DOHH2 (cell line): ENCODE data around the gene SULT1B1.

ENCODE experiments used
- H3F3A ChIP-seq: fragments of 200-600 bp; sonication (generic), shearing (Covaris generic); 2 replicates; pipeline ENCODE4 v1.6.0; 2016; ENCODE audit warnings: antibody characterized with exemption, mild to moderate bottlenecking; ENCODE audit not compliant: control insufficient read depth, insufficient read depth
- H3K27ac ChIP-seq: fragments of 200-600 bp; sonication (generic); 2 replicates; pipeline ENCODE4 v1.5.1; 2014; ENCODE audit warnings: low read depth, mild to moderate bottlenecking, low read length, moderate library complexity
- H3K27me3 ChIP-seq: fragments of 200-600 bp; sonication (generic); 2 replicates; pipeline ENCODE4 v1.6.1; 2014; ENCODE audit warnings: mild to moderate bottlenecking, low read length, mixed read lengths; ENCODE audit not compliant: control insufficient read depth
- H3K36me3 ChIP-seq: fragments of 200-600 bp; sonication (generic); 2 replicates; pipeline ENCODE4 v1.6.1; 2014; ENCODE audit warnings: mild to moderate bottlenecking, low read length, moderate library complexity, mixed read lengths; ENCODE audit not compliant: control insufficient read depth
- H3K4me1 ChIP-seq: fragments of 200-600 bp; sonication (generic); 2 replicates; pipeline ENCODE4 v1.6.1; 2014; ENCODE audit warnings: mild to moderate bottlenecking, low read length, mixed read lengths; ENCODE audit not compliant: control insufficient read depth
- H3K4me2 ChIP-seq: fragments of 200-600 bp; sonication (generic); 2 replicates; pipeline ENCODE4 v1.6.0; 2014; ENCODE audit warnings: mild to moderate bottlenecking, low read length, moderate library complexity
- H3K4me3 ChIP-seq: fragments of 200-600 bp; sonication (generic); 2 replicates; pipeline ENCODE4 v1.5.1; 2014; ENCODE audit warnings: mild to moderate bottlenecking, low read length, mixed read lengths
- H3K79me2 ChIP-seq: fragments of 200-600 bp; sonication (generic); 2 replicates; pipeline ENCODE4 v1.6.1; 2014; ENCODE audit warnings: mild to moderate bottlenecking, low read length, mixed read lengths; ENCODE audit not compliant: control insufficient read depth
- H3K9me2 ChIP-seq: fragments of 200-600 bp; sonication (generic); replicated peaks from 2 replicates; pipeline ENCODE4 v1.6.1; 2014; ENCODE audit warnings: mild to moderate bottlenecking, low read length, mixed read lengths; ENCODE audit not compliant: control insufficient read depth
- H3K9me3 ChIP-seq: fragments of 200-600 bp; sonication (generic); 2 replicates; pipeline ENCODE4 v1.6.1; 2014; ENCODE audit warnings: antibody characterized with exemption, low read length, mixed read lengths; ENCODE audit not compliant: control insufficient read depth, insufficient read depth
- H4K20me1 ChIP-seq: fragments of 200-600 bp; sonication (generic); 2 replicates; pipeline ENCODE4 v1.6.0; 2014; ENCODE audit warnings: low read depth, mild to moderate bottlenecking, antibody characterized with exemption, low read length, moderate library complexity; ENCODE audit not compliant: control insufficient read depth, insufficient read depth
- EZH2phosphoT487 ChIP-seq: fragments of 200-600 bp; sonication (generic); IDR thresholded peaks from 2 replicates; pipeline ENCODE4 v1.6.1; 2017; ENCODE audit warnings: borderline replicate concordance, mild to moderate bottlenecking, antibody characterized with exemption, low read length, moderate library complexity, mixed read lengths
- TF ChIP-seq, protein P1 (sequence below): fragments of 200-600 bp; sonication (generic); IDR thresholded peaks from one replicate; pipeline ENCODE4 v1.5.1; 2014; ENCODE audit warnings: antibody characterized with exemption, mild to moderate bottlenecking, low read depth, low read length; ENCODE audit not compliant: poor library complexity, severe bottlenecking

The SULT1B1 gene

GRCh38 chr4:69780141-69780540 lies 19.7 kb upstream of the SULT1B1 start:
- Histone ChIP-seq H4K20me1 (no peaks in the 10 kb centered on the region), H3K79me2 (no peaks in the 10 kb centered on the region), H3K27ac (no peak overlapping the region), H3F3A (no peaks in the 10 kb centered on the region), H3K9me3 (peaks cover 3% of the 10 kb centered on the region; the same call in 1 of the 2 replicates), H3K4me3 (no peak overlapping the region), H3K36me3 (no peaks in the 10 kb centered on the region), H3K4me2 (no peak overlapping the region), H3K27me3 (no peaks in the 10 kb centered on the region), H3K4me1 (no peaks in the 10 kb centered on the region), H3K9me2 (no peaks in the 10 kb centered on the region)
- TF ChIP-seq, protein P1, sequence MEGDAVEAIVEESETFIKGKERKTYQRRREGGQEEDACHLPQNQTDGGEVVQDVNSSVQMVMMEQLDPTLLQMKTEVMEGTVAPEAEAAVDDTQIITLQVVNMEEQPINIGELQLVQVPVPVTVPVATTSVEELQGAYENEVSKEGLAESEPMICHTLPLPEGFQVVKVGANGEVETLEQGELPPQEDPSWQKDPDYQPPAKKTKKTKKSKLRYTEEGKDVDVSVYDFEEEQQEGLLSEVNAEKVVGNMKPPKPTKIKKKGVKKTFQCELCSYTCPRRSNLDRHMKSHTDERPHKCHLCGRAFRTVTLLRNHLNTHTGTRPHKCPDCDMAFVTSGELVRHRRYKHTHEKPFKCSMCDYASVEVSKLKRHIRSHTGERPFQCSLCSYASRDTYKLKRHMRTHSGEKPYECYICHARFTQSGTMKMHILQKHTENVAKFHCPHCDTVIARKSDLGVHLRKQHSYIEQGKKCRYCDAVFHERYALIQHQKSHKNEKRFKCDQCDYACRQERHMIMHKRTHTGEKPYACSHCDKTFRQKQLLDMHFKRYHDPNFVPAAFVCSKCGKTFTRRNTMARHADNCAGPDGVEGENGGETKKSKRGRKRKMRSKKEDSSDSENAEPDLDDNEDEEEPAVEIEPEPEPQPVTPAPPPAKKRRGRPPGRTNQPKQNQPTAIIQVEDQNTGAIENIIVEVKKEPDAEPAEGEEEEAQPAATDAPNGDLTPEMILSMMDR, result no peak
- TF ChIP-seq EZH2phosphoT487, result no peak

DNA sequence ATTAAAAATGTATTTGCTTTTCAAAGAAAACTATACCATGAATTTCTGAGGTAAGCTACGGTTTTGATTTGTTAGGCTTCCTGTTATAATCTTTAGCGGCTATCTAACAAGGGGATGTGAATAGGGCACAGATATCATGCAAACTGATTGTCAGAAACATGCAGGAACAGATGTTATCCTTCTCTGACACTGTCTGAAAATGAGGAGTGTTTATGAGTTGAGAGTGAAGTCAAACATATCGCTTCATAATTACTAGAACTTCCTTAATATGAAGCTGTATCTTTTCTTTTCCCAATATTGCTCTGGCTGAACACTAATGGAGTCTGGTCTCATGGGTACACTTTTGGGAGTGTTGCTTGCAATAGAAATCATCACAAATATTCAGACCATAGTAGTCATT lies 16.3 kb upstream of the SULT1B1 start:
- Histone ChIP-seq H3K9me2 (no peaks in the 10 kb centered on the region), H3K4me2 (no peak overlapping the region), H3K27ac (no peak overlapping the region), H3K9me3 (no peaks in the 10 kb centered on the region), H3K79me2 (no peaks in the 10 kb centered on the region), H4K20me1 (no peaks in the 10 kb centered on the region), H3K4me1 (no peaks in the 10 kb centered on the region), H3K4me3 (no peak overlapping the region), H3K27me3 (no peaks in the 10 kb centered on the region), H3F3A (no peaks in the 10 kb centered on the region), H3K36me3 (no peaks in the 10 kb centered on the region)
- TF ChIP-seq, protein P1, result no peak
- TF ChIP-seq EZH2phosphoT487, result no peak

DNA sequence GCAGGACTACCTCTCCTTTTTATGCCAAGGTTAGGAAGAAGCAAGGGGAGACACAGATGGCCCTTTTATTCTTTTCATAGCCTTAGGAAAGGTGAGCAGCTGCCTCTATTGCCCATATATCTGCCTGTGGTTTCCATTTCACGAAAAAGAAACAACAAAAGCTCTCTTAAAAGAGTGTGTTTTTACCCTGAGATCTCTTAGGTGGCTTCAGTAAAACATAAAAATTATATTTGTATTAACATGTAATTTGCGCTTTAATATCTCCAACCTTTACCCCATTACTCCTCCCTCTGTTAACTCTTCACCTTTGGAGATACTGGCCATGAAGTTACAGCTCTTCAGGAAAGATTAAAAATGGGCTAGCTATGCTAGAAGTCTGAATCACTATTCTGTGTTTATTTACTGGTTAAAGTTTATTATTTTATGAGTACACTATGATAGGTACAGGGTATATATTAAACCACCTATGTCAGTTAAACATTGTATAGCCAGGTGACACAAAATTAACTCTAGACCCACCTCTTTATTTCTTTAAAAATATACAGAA lies 15.0 kb upstream of the SULT1B1 start:
- Histone ChIP-seq H3K4me3 (no peak overlapping the region), H4K20me1 (no peaks in the 10 kb centered on the region), H3K36me3 (no peaks in the 10 kb centered on the region), H3K9me3 (no peaks in the 10 kb centered on the region), H3K4me2 (no peak overlapping the region), H3K4me1 (no peaks in the 10 kb centered on the region), H3F3A (no peaks in the 10 kb centered on the region), H3K27me3 (no peaks in the 10 kb centered on the region), H3K27ac (no peak overlapping the region), H3K9me2 (no peaks in the 10 kb centered on the region), H3K79me2 (no peaks in the 10 kb centered on the region)
- TF ChIP-seq EZH2phosphoT487, result no peak
- TF ChIP-seq, protein P1, result no peak
